Mucosa of stomach (tissue), 1 donor: Measurements from ENCODE around the gene RMDN3.
A peak's percentile ranks its signal among the peaks of the same experiment; 100 is the strongest.

Experiments used
- H3K27me3 ChIP-seq: one replicate; pipeline ENCODE4 v1.7.0; 2013; ENCODE audit warnings: mild to moderate bottlenecking, low read length; ENCODE audit not compliant: control insufficient read depth, insufficient read depth
- H3K36me3 ChIP-seq: one replicate; pipeline ENCODE4 v1.7.0; 2013; ENCODE audit warnings: low read length; ENCODE audit not compliant: control insufficient read depth, insufficient read depth
- H3K4me1 ChIP-seq: one replicate; pipeline ENCODE4 v1.7.0; 2013; ENCODE audit warnings: mild to moderate bottlenecking, low read length; ENCODE audit not compliant: control insufficient read depth, insufficient read depth
- H3K4me3 ChIP-seq: one replicate; pipeline ENCODE4 v1.7.0; 2013; ENCODE audit warnings: low read length
- H3K9ac ChIP-seq: one replicate; pipeline ENCODE4 v1.7.0; 2013; ENCODE audit warnings: mild to moderate bottlenecking, low read length, moderate library complexity
- H3K9me3 ChIP-seq: one replicate; pipeline ENCODE4 v1.7.0; 2013; ENCODE audit warnings: mild to moderate bottlenecking, low read length, moderate library complexity; ENCODE audit not compliant: control insufficient read depth
- donor health status: Pancreatic carcinoma.

Gene RMDN3

GRCh38 chr15:40756938-40757337 is 1.9 kb upstream of the RMDN3 start:
- Histone ChIP-seq H3K9me3 (no peaks in the 10 kb centered on the region), H3K36me3 (no peaks in the 10 kb centered on the region), H3K9ac (no peak overlapping the region), H3K4me1 (no peaks in the 10 kb centered on the region), H3K4me3 (no peak overlapping the region), H3K27me3 (no peaks in the 10 kb centered on the region)

- Histone ChIP-seq H3K9me3 (no peaks in the 10 kb centered on the region), H3K4me3 (no peak overlapping the region), H3K4me1 (peaks cover 6% of the 10 kb centered on the region), H3K27me3 (no peaks in the 10 kb centered on the region), H3K36me3 (no peaks in the 10 kb centered on the region), H3K9ac (peak overlapping the region; percentile 92)
These were observed 756 bp upstream of the RMDN3 start for GRCh38 chr15:40755812-40756208.

- peak overlapping the region; percentile 92 for H3K9ac ChIP-seq
- H3K36me3 ChIP-seq = no peaks in the 10 kb centered on the region
- no peaks in the 10 kb centered on the region for H3K9me3 ChIP-seq
- no peaks in the 10 kb centered on the region for H3K27me3 ChIP-seq
- H3K4me1 ChIP-seq = peaks cover 10% of the 10 kb centered on the region
- H3K4me3 ChIP-seq = peak overlapping the region; percentile 82
These were observed 526 bp downstream of the RMDN3 start for GRCh38 chr15:40754574-40754882.

GRCh38 chr15:40751745-40752144 is 3.3 kb downstream of the RMDN3 start:
- Histone ChIP-seq H3K4me1 (peaks cover 10% of the 10 kb centered on the region), H3K4me3 (no peak overlapping the region), H3K36me3 (no peaks in the 10 kb centered on the region), H3K9ac (no peak overlapping the region), H3K9me3 (no peaks in the 10 kb centered on the region), H3K27me3 (peaks cover 6% of the 10 kb centered on the region)

- H3K36me3 ChIP-seq = no peaks in the 10 kb centered on the region
- H3K27me3 ChIP-seq = peaks cover 6% of the 10 kb centered on the region
- no peak overlapping the region for H3K9ac ChIP-seq
- H3K4me1 ChIP-seq = peaks cover 10% of the 10 kb centered on the region
- no peaks in the 10 kb centered on the region for H3K9me3 ChIP-seq
- H3K4me3 ChIP-seq = no peak overlapping the region
These were observed 4.2 kb downstream of the RMDN3 start for GRCh38 chr15:40750885-40751284.

GRCh38 chr15:40749151-40749630 is 5.9 kb downstream of the RMDN3 start:
- Histone ChIP-seq H3K9ac (no peak overlapping the region), H3K4me3 (no peak overlapping the region), H3K36me3 (no peaks in the 10 kb centered on the region), H3K4me1 (peaks cover 10% of the 10 kb centered on the region), H3K27me3 (peaks cover 6% of the 10 kb centered on the region), H3K9me3 (no peaks in the 10 kb centered on the region)

GRCh38 chr15:40747685-40748631 is 7.1 kb downstream of the RMDN3 start:
- Histone ChIP-seq H3K9ac (no peak overlapping the region), H3K36me3 (no peaks in the 10 kb centered on the region), H3K4me1 (peaks cover 10% of the 10 kb centered on the region)

GRCh38 chr15:40746916-40747418 is 8.1 kb downstream of the RMDN3 start:
- Histone ChIP-seq H3K9ac (no peak overlapping the region), H3K9me3 (no peaks in the 10 kb centered on the region), H3K36me3 (no peaks in the 10 kb centered on the region), H3K4me1 (peaks cover 10% of the 10 kb centered on the region), H3K27me3 (peaks cover 6% of the 10 kb centered on the region), H3K4me3 (no peak overlapping the region)

More at GRCh38 chr15:40747685-40748631, 7.1 kb downstream of the RMDN3 start:
- H3K9me3 ChIP-seq = no peaks in the 10 kb centered on the region
- H3K4me3 ChIP-seq = no peak overlapping the region
- H3K27me3 ChIP-seq = peaks cover 6% of the 10 kb centered on the region

GRCh38 chr15:40744815-40745152 is 10.3 kb downstream of the RMDN3 start:
- Histone ChIP-seq H3K4me3 (no peak overlapping the region), H3K36me3 (no peaks in the 10 kb centered on the region), H3K9me3 (no peaks in the 10 kb centered on the region), H3K27me3 (peaks cover 6% of the 10 kb centered on the region), H3K9ac (no peak overlapping the region), H3K4me1 (no peaks in the 10 kb centered on the region)

GRCh38 chr15:40743921-40744814 is 10.9 kb downstream of the RMDN3 start:
- Histone ChIP-seq H3K9ac (no peak overlapping the region), H3K4me1 (no peaks in the 10 kb centered on the region), H3K27me3 (peaks cover 6% of the 10 kb centered on the region), H3K4me3 (no peak overlapping the region), H3K9me3 (no peaks in the 10 kb centered on the region), H3K36me3 (no peaks in the 10 kb centered on the region)

GRCh38 chr15:40743485-40743901 is 11.6 kb downstream of the RMDN3 start:
- Histone ChIP-seq H3K4me3 (no peak overlapping the region), H3K27me3 (peaks cover 6% of the 10 kb centered on the region), H3K9me3 (no peaks in the 10 kb centered on the region), H3K9ac (no peak overlapping the region), H3K36me3 (no peaks in the 10 kb centered on the region), H3K4me1 (no peaks in the 10 kb centered on the region)

- H3K27me3 ChIP-seq = no peaks in the 10 kb centered on the region
- H3K36me3 ChIP-seq = no peaks in the 10 kb centered on the region
These were observed 15.2 kb downstream of the RMDN3 start for GRCh38 chr15:40739854-40740253.

More at GRCh38 chr15:40739854-40740253, 15.2 kb downstream of the RMDN3 start:
- Histone ChIP-seq H3K9ac (no peak overlapping the region), H3K4me3 (no peak overlapping the region), H3K9me3 (no peaks in the 10 kb centered on the region), H3K4me1 (no peaks in the 10 kb centered on the region)
